ENCODE measurements around the gene KDM4B.

DNA sequence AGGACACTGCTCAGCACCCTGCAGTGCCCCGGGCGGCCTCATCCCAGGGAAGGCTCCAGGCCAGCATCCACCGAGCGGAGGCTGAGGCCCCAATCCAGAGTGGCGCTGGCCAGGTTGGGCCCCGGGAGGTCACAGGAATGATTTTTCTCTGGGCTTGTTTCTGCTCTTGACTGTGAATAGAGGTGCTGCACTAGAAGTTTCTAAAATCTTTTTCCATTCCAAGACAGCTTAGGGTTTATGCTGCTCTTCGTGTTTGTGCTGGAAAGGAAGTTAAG, 15.1 kb downstream of the KDM4B start:
- TF ChIP-seq, protein P1, sequence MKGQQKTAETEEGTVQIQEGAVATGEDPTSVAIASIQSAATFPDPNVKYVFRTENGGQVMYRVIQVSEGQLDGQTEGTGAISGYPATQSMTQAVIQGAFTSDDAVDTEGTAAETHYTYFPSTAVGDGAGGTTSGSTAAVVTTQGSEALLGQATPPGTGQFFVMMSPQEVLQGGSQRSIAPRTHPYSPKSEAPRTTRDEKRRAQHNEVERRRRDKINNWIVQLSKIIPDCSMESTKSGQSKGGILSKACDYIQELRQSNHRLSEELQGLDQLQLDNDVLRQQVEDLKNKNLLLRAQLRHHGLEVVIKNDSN (IDR thresholded peaks at IDR 0.05; ENCODE audit: borderline replicate concordance, low read depth), result no peak
- TF ChIP-seq RXRA (IDR thresholded peaks at IDR 0.05; ENCODE audit: borderline replicate concordance, low read depth) (no peak), YY1 (IDR thresholded peaks at IDR 0.05; ENCODE audit: low read depth) (no peak), FOXJ3 (CRISPR knock-in tag; IDR thresholded peaks at IDR 0.05) (no peak), CTCF (IDR thresholded peaks at IDR 0.05) (no peak), MAX (IDR thresholded peaks at IDR 0.05; ENCODE audit: low read depth) (no peak), ELF1 (IDR thresholded peaks at IDR 0.05) (no peak)
